Keratinocyte (primary cell): ENCODE data around the gene PCYOX1L.

ENCODE experiments used
- CTCF ChIP-seq, 3 experiments: IDR thresholded peaks in 1 of 3; conservative IDR thresholded peaks in 1 of 3; optimal IDR thresholded peaks in 1 of 3; 2 replicates in 2 of 3; 3 replicates in 1 of 3; pipeline versions ENCODE3 to v1.5.1; 2011; ENCODE audit warnings: low read length in 3 of 3, mild to moderate bottlenecking in 3 of 3, moderate library complexity in 2 of 3, control low read depth in 1 of 3, inconsistent platforms in 1 of 3; ENCODE audit not compliant: insufficient read depth in 2 of 3; ENCODE audit errors: extremely low read depth in 1 of 3
- EZH2 ChIP-seq: IDR thresholded peaks from one replicate; pipeline ENCODE4 v1.6.1; 2012; ENCODE audit warnings: inconsistent platforms, mild to moderate bottlenecking, low read length, moderate library complexity

- no peak for TF ChIP-seq CTCF (optimal IDR thresholded peaks at IDR 0.05 in 1 of 3, IDR thresholded peaks at IDR 0.05 in 1 of 3, conservative IDR thresholded peaks at IDR 0.05 in 1 of 3; ENCODE audit: extremely low read depth in 1 of 3, insufficient read depth in 2 of 3, low read length in 3 of 3)
- TF ChIP-seq EZH2 = no peak
These were observed 41.9 kb downstream of the PCYOX1L start for GRCh38 chr5:149399775-149400174.
